K562 (cell line): ENCODE measurements around the gene TRIM71. TPM values are rescaled to one million over a fixed set of nuclear protein-coding genes. Genes with fewer than 3 reads are reported as not detected.
A peak's percentile ranks its signal among the peaks of the same experiment; 100 is the strongest.

Experiments used
- ATAC-seq: fragments of 200-7000 bp; cut with Tn5 transposase; 3 replicates; pipeline ENCODE4 v1.9.1; 2020; ENCODE audit warnings: moderate library complexity
- BruUV-seq: library from RNA; stranded (reverse); fragments of 400-500 nt; replicated peaks from 2 replicates; lab custom pipeline; 2021; lab: Mats Ljungman, UMichigan
- CTCF ChIA-PET: fragments of 300-600 bp; formaldehyde crosslinking; extraction: SDS; loops from one replicate; lab custom pipeline; 2021; ENCODE audit warnings: low intra/inter-chr PET ratio; lab: Yijun Ruan, JAX
- POLR2A ChIA-PET: fragments of 300-600, 350-650 bp; sonication (Branson Sonifier 250); formaldehyde crosslinking; extraction: SDS; loops from one replicate; lab custom pipeline; 2021; ENCODE audit warnings: antibody characterized with exemption, inconsistent platforms; lab: Yijun Ruan, JAX
- DNase-seq, 4 experiments: peaks; one replicate each; pipeline versions ENCODE4 v3.0.0 to v3.0.0-alpha.2; 2011 to 2018; ENCODE audit warnings: low spot score in 3 of 4, mixed read lengths in 3 of 4; ENCODE audit errors: extremely low read depth in 1 of 4
- FAIRE-seq: peaks from 2 replicates; lab custom pipeline; 2011; peaks lifted over from hg19 to GRCh38; lab: Jason Lieb, UNC
- H2AFZ ChIP-seq: 2 replicates; pipeline ENCODE4 v1.6.0; 2011; ENCODE audit warnings: low read depth, low read length, control low read depth, inconsistent platforms
- H3K27ac ChIP-seq: fragments of 200-600 bp; 3 replicates; pipeline ENCODE4 v1.8.0; 2011; ENCODE audit warnings: low read depth, mild to moderate bottlenecking, control low read depth, inconsistent platforms, low read length, moderate library complexity, mixed read lengths; ENCODE audit errors: extremely low read depth
- H3K27me3 ChIP-seq, 2 experiments: fragments of 300-600 bp in 1 of 2; 2 replicates in 1 of 2; 3 replicates in 1 of 2; pipeline versions ENCODE4 v1.6.0 to v1.8.0; 2011; ENCODE audit warnings: inconsistent platforms in 2 of 2, low read length in 2 of 2, mild to moderate bottlenecking in 1 of 2, mixed read lengths in 1 of 2, moderate library complexity in 1 of 2; ENCODE audit not compliant: control insufficient read depth in 2 of 2, insufficient read depth in 2 of 2
- H3K36me3 ChIP-seq: fragments of 300-600 bp; 3 replicates; pipeline ENCODE4 v1.8.0; 2011; ENCODE audit warnings: mild to moderate bottlenecking, low read length, inconsistent platforms; ENCODE audit not compliant: control insufficient read depth, insufficient read depth
- H3K4me1 ChIP-seq, 2 experiments: fragments of 200-600 bp in 1 of 2; replicated peaks in 1 of 2; 2 replicates in 1 of 2; 3 replicates in 1 of 2; pipeline versions ENCODE4 v1.5.1 to v1.8.0; 2011; ENCODE audit warnings: inconsistent platforms in 2 of 2, low read length in 2 of 2, mild to moderate bottlenecking in 1 of 2, mixed read lengths in 1 of 2, moderate library complexity in 1 of 2; ENCODE audit not compliant: control insufficient read depth in 2 of 2, insufficient read depth in 2 of 2
- H3K4me2 ChIP-seq: 2 replicates; pipeline ENCODE4 v1.6.1; 2011; ENCODE audit warnings: low read length, control low read depth, inconsistent platforms, mixed read lengths; ENCODE audit not compliant: insufficient read depth
- H3K4me3 ChIP-seq: fragments of 200-600 bp; sonication (generic), shearing (Covaris generic); 2 replicates; pipeline ENCODE4 v1.5.1; 2016; ENCODE audit warnings: control low read depth, inconsistent platforms
- H3K79me2 ChIP-seq: fragments of 200-600 bp; 3 replicates; pipeline ENCODE4 v1.8.0; 2011; ENCODE audit warnings: low read length, inconsistent platforms; ENCODE audit not compliant: control insufficient read depth, insufficient read depth
- H3K9ac ChIP-seq, 2 experiments: 2 replicates each; pipeline versions ENCODE4 v1.6.0 to v1.6.1; 2011; ENCODE audit warnings: low read depth in 2 of 2, low read length in 2 of 2, control low read depth in 1 of 2, inconsistent platforms in 1 of 2, mild to moderate bottlenecking in 1 of 2, mixed read lengths in 1 of 2; ENCODE audit not compliant: insufficient read depth in 1 of 2
- H3K9me1 ChIP-seq: one replicate; pipeline ENCODE4 v1.6.0; 2011; ENCODE audit warnings: inconsistent platforms, mild to moderate bottlenecking, low read length, moderate library complexity; ENCODE audit not compliant: control insufficient read depth, insufficient read depth
- H3K9me3 ChIP-seq: replicated peaks from 2 replicates; pipeline ENCODE4 v1.5.1; 2011; ENCODE audit warnings: low read depth, low read length, inconsistent platforms; ENCODE audit not compliant: control insufficient read depth, insufficient read depth
- H4K20me1 ChIP-seq: replicated peaks from 2 replicates; pipeline ENCODE4 v1.6.1; 2011; ENCODE audit warnings: low read length, inconsistent platforms, mixed read lengths; ENCODE audit not compliant: control insufficient read depth, insufficient read depth
- GATAD2A ChIP-seq: fragments of 450-650 bp; IDR thresholded peaks from 2 replicates; pipeline ENCODE4 v1.6.1; 2017
- MCM5 ChIP-seq: fragments of 450-650 bp; IDR thresholded peaks from 2 replicates; pipeline ENCODE4 v1.6.1; 2016; ENCODE audit warnings: low read depth
- MEIS2 ChIP-seq: fragments of 450-650 bp; IDR thresholded peaks from 2 replicates; pipeline ENCODE4 v1.6.1; 2014; ENCODE audit warnings: mild to moderate bottlenecking; ENCODE audit not compliant: partially characterized antibody
- MTA1 ChIP-seq: fragments of 450-650 bp; IDR thresholded peaks from 2 replicates; pipeline ENCODE4 v1.6.1; 2017; ENCODE audit warnings: borderline replicate concordance
- ZNF445 ChIP-seq: fragments of 250-450 bp; sonication (Bioruptor Pico); IDR thresholded peaks from 2 replicates; pipeline ENCODE4 v1.4.0; 2020; ENCODE audit warnings: low read depth, mild to moderate bottlenecking, moderate library complexity
- WGBS: fragments of 100-300 bp; shearing (Covaris generic); methylation state at CpG from one replicate; pipeline ENCODE4 v1.1.6; 2016; ENCODE audit warnings: low coverage, mixed read lengths; ENCODE audit not compliant: insufficient coverage; ENCODE audit errors: missing lambda C conversion rate; 5-methylcytosine and 5-hydroxymethylcytosine counted together
- in situ Hi-C: fragments of 300-500 bp; cut with MboI; formaldehyde crosslinking; loops from 4 replicates; pipeline ENCODE4 v1.15.0; 2018; ENCODE audit warnings: inconsistent platforms, mixed read lengths
- intact Hi-C: fragments of 100-400 bp; cut with micrococcal nuclease; formaldehyde crosslinking; loops from 2 replicates; pipeline ENCODE4 v1.14.2; 2022
- polyA plus RNA-seq, 8 experiments: library from polyadenylated mRNA; depleted of rRNA in 4 of 8; stranded (reverse) in 5 of 8; unstranded in 3 of 8; fragments of >200 nt; fragmentation: Nextera tagmentation in 2 of 8; fragmentation: Illumina TruSeq in 1 of 8; extraction: Ambion mirVana in 2 of 8; extraction: Trizol in 1 of 8; gene quantifications; 2 replicates each; pipeline versions ENCODE4 v1.2.1 to v1.2.3, GENCODE V29; 2011 to 2014; ENCODE audit warnings: inconsistent platforms in 1 of 8, missing spikeins in 1 of 8
- total RNA-seq, 7 experiments: library from RNA; depleted of rRNA in 6 of 7; stranded (reverse); fragments of >200 nt in 6 of 7; fragmentation: Illumina TruSeq in 2 of 7; extraction: Trizol in 2 of 7; gene quantifications; 2 replicates each; pipeline versions ENCODE4 v1.2.1 to v1.2.3, GENCODE V29; 2011 to 2021; ENCODE audit warnings: low replicate concordance in 1 of 7

The TRIM71 gene
- total and polyA plus RNA-seq, 9 of the 15 experiments (the other 6 are each of a cell fraction or from before 2014, with no cell fraction given) = 0.04 to 0.11 TPM; not detected in 7

DNA sequence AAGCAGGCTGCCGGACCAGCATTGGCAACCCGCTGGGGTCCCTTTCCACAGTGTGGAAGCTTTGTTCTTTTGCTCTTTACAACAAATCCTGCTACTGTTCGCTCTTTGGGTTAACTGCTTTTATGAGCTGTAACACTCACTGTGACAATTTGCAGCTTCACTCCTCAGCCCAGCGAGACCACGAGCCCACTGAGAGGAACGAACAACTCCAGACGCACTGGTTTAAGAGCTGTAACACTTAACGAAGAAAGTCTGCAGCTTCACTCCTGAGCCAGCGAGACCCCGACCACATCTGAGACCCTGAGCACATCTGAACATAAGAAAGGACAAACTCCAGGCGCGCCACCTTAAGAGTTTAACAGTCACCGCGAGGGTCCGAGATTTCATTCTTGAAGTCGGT is 122.9 kb downstream of the TRIM71 start (continued):
- TF ChIP-seq MCM5 (no peak), MTA1 (no peak), GATAD2A (no peak)

DNA sequence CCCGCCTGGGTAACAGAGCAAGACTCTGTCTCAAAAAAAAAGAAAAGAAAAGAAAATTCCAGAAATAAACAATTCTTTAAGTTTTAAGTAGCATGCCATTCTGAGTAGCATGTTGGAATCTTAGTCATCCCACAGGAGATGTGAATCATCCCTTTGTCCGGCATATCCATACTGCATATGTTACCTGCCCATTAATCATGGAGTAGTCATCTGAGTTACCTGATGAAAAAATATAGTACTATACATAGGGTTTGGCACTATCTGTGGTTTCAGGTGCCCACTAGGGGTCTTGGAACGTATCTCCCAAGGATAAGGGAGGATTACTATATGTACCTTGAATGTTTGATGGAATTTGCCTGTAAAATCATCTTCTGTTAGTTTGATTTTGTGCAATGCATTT is 127.3 kb downstream of the TRIM71 start:
- ATAC-seq (no peak), FAIRE-seq (no peak), DNase-seq (no peak)
- H2AFZ ChIP-seq = no peak overlapping the region
- 8% methylated on average over 2 of the region's 3 CpGs for WGBS
- ChIA-PET CTCF (no interaction called here), POLR2A (interaction anchor here (0.6 kb wide), 1 partner anchor 854 kb away, joined by 4 read pairs; no protein-coding TSS in a partner anchor)
- TF ChIP-seq ZNF445 (CRISPR knock-in tag) (no peak), MEIS2 (peak; percentile 17)
- no peaks in the 10 kb centered on the region for H3K79me2 ChIP-seq
- H3K27me3 ChIP-seq = no peaks in the 10 kb centered on the region
- no peak overlapping the region for H3K4me2 ChIP-seq
- H3K9me1 ChIP-seq = no peaks in the 10 kb centered on the region
- H3K27ac ChIP-seq = no peak overlapping the region
- intact Hi-C loops = loop anchor here (5.0 to 10.0 kb wide), 3 partner anchors 107 to 290 kb away; no protein-coding TSS in a partner anchor
- H4K20me1 ChIP-seq = no peaks in the 10 kb centered on the region
- in situ Hi-C loops = no loop called here
- no peaks in the 10 kb centered on the region; the same call in 1 of the 2 replicates for H3K9me3 ChIP-seq
- H3K36me3 ChIP-seq = no peaks in the 10 kb centered on the region
- H3K4me1 ChIP-seq = peaks cover 0 to 2% of the 10 kb centered on the region in 2 experiments; a peak in 1 of 5 replicates
- H3K4me3 ChIP-seq = no peak overlapping the region
- no TSS peak for BruUV-seq
- no peak overlapping the region for H3K9ac ChIP-seq
